Measurements from ENCODE around the gene EMILIN1. TPM values are rescaled to one million over a fixed set of nuclear protein-coding genes. Genes with fewer than 3 reads are reported as not detected.

EMILIN1 gene
- total and polyA plus RNA-seq, 3 donors from 2014 or later, result 29.2 to 50.7 (median 35.9) TPM

- no peak overlapping the region for H3K4me3 ChIP-seq
- intact Hi-C loops (cut with DNase I; ENCODE audit: low total_unique reads), result no loop called here
- H3K36me3 ChIP-seq (ENCODE audit: low read depth, missing control alignments), result no peaks in the 10 kb centered on the region
- TF ChIP-seq POLR2A (IDR thresholded peaks at IDR 0.05), result no peak
- TF ChIP-seq CTCF (IDR thresholded peaks at IDR 0.05), result no peak
- no peaks in the 10 kb centered on the region for H3K27me3 ChIP-seq
- H3K9me3 ChIP-seq, result no peaks in the 10 kb centered on the region
- WGBS, 2 donors, result 90 to 91% methylated on average over 4 to 6 of the region's 6 CpGs
- no peak for DNase-seq
- peaks cover 12% of the 10 kb centered on the region for H3K4me1 ChIP-seq
- H3K27ac ChIP-seq, result no peak overlapping the region
Measured at GRCh38 chr2:27038012-27038411, 40.4 kb upstream of the EMILIN1 start.

GRCh38 chr2:27038631-27039339 is 39.6 kb upstream of the EMILIN1 start:
- 70 to 90% methylated on average over 5 to 17 of the region's 17 CpGs for WGBS, 2 donors
- DNase-seq, result no peak
- peaks cover 9% of the 10 kb centered on the region for H3K4me1 ChIP-seq
- H3K27ac ChIP-seq, result no peak overlapping the region
- intact Hi-C loops (cut with DNase I; ENCODE audit: low total_unique reads), result no loop called here
- H3K36me3 ChIP-seq (ENCODE audit: low read depth, missing control alignments), result no peaks in the 10 kb centered on the region
- H3K4me3 ChIP-seq, result no peak overlapping the region
- H3K9me3 ChIP-seq, result no peaks in the 10 kb centered on the region
- no peaks in the 10 kb centered on the region for H3K27me3 ChIP-seq
- TF ChIP-seq POLR2A (IDR thresholded peaks at IDR 0.05), result no peak
- no peak for TF ChIP-seq CTCF (IDR thresholded peaks at IDR 0.05)

- Histone ChIP-seq H3K36me3 (ENCODE audit: low read depth, missing control alignments) (no peaks in the 10 kb centered on the region), H3K4me3 (no peak overlapping the region), H3K9me3 (no peaks in the 10 kb centered on the region), H3K27ac (no peak overlapping the region), H3K27me3 (no peaks in the 10 kb centered on the region), H3K4me1 (peaks cover 4% of the 10 kb centered on the region)
- no peak for TF ChIP-seq CTCF (IDR thresholded peaks at IDR 0.05)
- no peak for TF ChIP-seq POLR2A (IDR thresholded peaks at IDR 0.05)
- no peak for DNase-seq
- WGBS, 2 donors, result 90 to 94% methylated on average over 6 of the region's 6 CpGs
- intact Hi-C loops (cut with DNase I; ENCODE audit: low total_unique reads), result no loop called here
Measured at GRCh38 chr2:27039426-27039825, 39.0 kb upstream of the EMILIN1 start.

GRCh38 chr2:27039871-27040270 is 38.5 kb upstream of the EMILIN1 start:
- 91 to 99% methylated on average over 7 of the region's 7 CpGs for WGBS, 2 donors
- intact Hi-C loops (cut with DNase I; ENCODE audit: low total_unique reads), result no loop called here
- Histone ChIP-seq H3K9me3 (no peaks in the 10 kb centered on the region), H3K27ac (no peak overlapping the region), H3K36me3 (ENCODE audit: low read depth, missing control alignments) (no peaks in the 10 kb centered on the region), H3K4me3 (no peak overlapping the region), H3K4me1 (peaks cover 4% of the 10 kb centered on the region), H3K27me3 (no peaks in the 10 kb centered on the region)
- no peak for DNase-seq
- TF ChIP-seq POLR2A (IDR thresholded peaks at IDR 0.05), result no peak

- Histone ChIP-seq H3K27ac (no peak overlapping the region), H3K4me3 (no peak overlapping the region), H3K36me3 (ENCODE audit: low read depth, missing control alignments) (no peaks in the 10 kb centered on the region), H3K4me1 (no peaks in the 10 kb centered on the region), H3K9me3 (no peaks in the 10 kb centered on the region), H3K27me3 (no peaks in the 10 kb centered on the region)
- intact Hi-C loops (cut with DNase I; ENCODE audit: low total_unique reads), result no loop called here
- no peak for TF ChIP-seq POLR2A (IDR thresholded peaks at IDR 0.05)
- TF ChIP-seq CTCF (IDR thresholded peaks at IDR 0.05), result no peak
- DNase-seq, result no peak
- WGBS, 2 donors, result 94 to 95% methylated on average over 7 to 8 of the region's 8 CpGs
Measured at GRCh38 chr2:27040282-27040681, 38.1 kb upstream of the EMILIN1 start.
